Measurements from ENCODE around the gene GMFB.

The GMFB gene

GRCh38 chr14:54488646-54489317, at the start of gene GMFB:
Gene GMFB (minus strand): TSS chr14:54488980. CDS start chr14:54488927, 53 bp downstream.
- peak; percentile 84 for DNase-seq (ENCODE audit: low spot score)

- no peak for DNase-seq (ENCODE audit: low spot score)
Observed at GRCh38 chr14:54538055-54538454, 49.3 kb upstream of the GMFB start.

GRCh38 chr14:54537651-54538050, 48.9 kb upstream of the GMFB start:
- DNase-seq (ENCODE audit: low spot score), result no peak

GRCh38 chr14:54535646-54536045, 46.9 kb upstream of the GMFB start:
- no peak for DNase-seq (ENCODE audit: low spot score)

- DNase-seq (ENCODE audit: low spot score), result no peak
Observed at GRCh38 chr14:54535126-54535525, 46.3 kb upstream of the GMFB start.

GRCh38 chr14:54533100-54533499, 44.3 kb upstream of the GMFB start:
- no peak for DNase-seq (ENCODE audit: low spot score)

- no peak for DNase-seq (ENCODE audit: low spot score)
Observed at GRCh38 chr14:54532111-54533012, 43.6 kb upstream of the GMFB start.

- DNase-seq (ENCODE audit: low spot score), result no peak
Observed at GRCh38 chr14:54529811-54530210, 41.0 kb upstream of the GMFB start.

GRCh38 chr14:54528973-54529372, 40.2 kb upstream of the GMFB start:
- no peak for DNase-seq (ENCODE audit: low spot score)

GRCh38 chr14:54524410-54524809, 35.6 kb upstream of the GMFB start:
- no peak for DNase-seq (ENCODE audit: low spot score)

GRCh38 chr14:54516709-54517108, 27.9 kb upstream of the GMFB start:
- DNase-seq (ENCODE audit: low spot score), result no peak

GRCh38 chr14:54515670-54516069, 26.9 kb upstream of the GMFB start:
- DNase-seq (ENCODE audit: low spot score), result no peak

- no peak for DNase-seq (ENCODE audit: low spot score)
Observed at GRCh38 chr14:54512393-54512792, 23.6 kb upstream of the GMFB start.

- DNase-seq (ENCODE audit: low spot score), result peak; percentile 95
Observed at GRCh38 chr14:54509546-54510501, 21.0 kb upstream of the GMFB start, which contains the start of gene CGRRF1. Gene CGRRF1 (plus strand): TSS chr14:54509906. CDS start chr14:54509960, 54 bp downstream.

- DNase-seq (ENCODE audit: low spot score), result no peak
Observed at GRCh38 chr14:54503486-54503885, 14.7 kb upstream of the GMFB start.

- DNase-seq (ENCODE audit: low spot score), result no peak
Observed at GRCh38 chr14:54502602-54503001, 13.8 kb upstream of the GMFB start.

- DNase-seq (ENCODE audit: low spot score), result no peak
Observed at GRCh38 chr14:54501480-54501879, 12.7 kb upstream of the GMFB start.

GRCh38 chr14:54500744-54501143, 12.0 kb upstream of the GMFB start:
- no peak for DNase-seq (ENCODE audit: low spot score)

GRCh38 chr14:54498579-54498978, 9.8 kb upstream of the GMFB start:
- DNase-seq (ENCODE audit: low spot score), result no peak

- no peak for DNase-seq (ENCODE audit: low spot score)
Observed at GRCh38 chr14:54498095-54498531, 9.3 kb upstream of the GMFB start.

- no peak for DNase-seq (ENCODE audit: low spot score)
Observed at GRCh38 chr14:54497224-54497623, 8.4 kb upstream of the GMFB start.

GRCh38 chr14:54493293-54493692, 4.5 kb upstream of the GMFB start:
- DNase-seq (ENCODE audit: low spot score), result no peak

All from hepatic stellate cell (primary cell).